Testis (tissue), 2 donors: ENCODE measurements around the gene CLPX.

Source experiments
- POLR2A ChIP-seq: fragments of 450-650 bp; IDR thresholded peaks from one replicate; pipeline ENCODE4 v1.6.1; 2017; ENCODE audit warnings: antibody characterized with exemption, mild to moderate bottlenecking, moderate library complexity
- TF ChIP-seq, protein P1 (sequence below), 3 experiments: fragments of 450-650 bp in 2 of 3; fragments of 200-600 bp in 1 of 3; sonication (generic) in 1 of 3; IDR thresholded peaks; one replicate each; pipeline ENCODE4 v1.5.1; 2016 to 2019; ENCODE audit warnings: antibody characterized with exemption in 3 of 3, mild to moderate bottlenecking in 2 of 3, moderate library complexity in 1 of 3

DNA sequence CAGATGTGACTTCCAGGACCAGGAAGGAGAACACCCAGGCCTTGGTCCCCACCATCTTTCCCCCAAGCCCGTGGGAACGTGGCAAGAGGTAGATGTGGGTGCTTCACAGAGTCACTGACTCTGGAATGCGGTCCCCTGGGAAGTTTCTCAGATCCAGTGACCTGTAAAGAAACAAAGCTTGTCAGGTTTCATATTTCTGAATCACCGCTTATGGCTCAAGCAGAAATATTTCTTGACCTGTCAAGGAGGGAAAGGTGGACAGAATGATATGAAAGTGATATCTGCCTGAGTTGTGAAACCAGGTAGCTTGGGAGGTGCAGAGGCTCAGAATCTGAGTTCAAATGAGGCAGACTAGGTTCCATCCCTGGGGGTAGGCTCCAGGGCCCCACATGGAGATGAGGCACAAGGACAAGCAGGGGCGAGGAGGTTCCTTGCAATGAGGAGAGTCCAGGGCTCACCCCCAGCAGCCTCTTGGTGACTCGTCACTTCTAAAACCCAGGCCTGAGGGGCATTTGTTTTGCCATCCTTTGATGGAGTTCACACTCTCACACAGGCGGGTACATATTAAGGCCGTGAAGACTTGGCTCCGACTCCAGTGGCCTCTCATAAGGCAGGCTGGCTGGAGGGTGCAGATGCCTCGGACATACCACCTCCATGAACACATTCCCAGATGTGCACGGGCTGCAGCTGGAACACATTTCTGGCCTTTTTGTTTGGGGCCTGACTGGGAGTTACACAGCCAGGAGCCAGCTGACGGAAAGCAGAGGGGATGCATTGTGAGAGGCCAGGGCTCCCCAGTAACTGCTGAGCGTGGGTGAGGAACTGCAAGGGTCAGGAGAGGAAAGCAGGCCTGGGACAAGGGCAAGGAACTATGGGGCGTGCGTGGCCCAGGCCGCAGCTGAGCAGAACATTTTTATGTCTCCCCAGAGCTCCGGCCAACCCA is 24.8 kb upstream of the CLPX start:
- TF ChIP-seq, protein P1, sequence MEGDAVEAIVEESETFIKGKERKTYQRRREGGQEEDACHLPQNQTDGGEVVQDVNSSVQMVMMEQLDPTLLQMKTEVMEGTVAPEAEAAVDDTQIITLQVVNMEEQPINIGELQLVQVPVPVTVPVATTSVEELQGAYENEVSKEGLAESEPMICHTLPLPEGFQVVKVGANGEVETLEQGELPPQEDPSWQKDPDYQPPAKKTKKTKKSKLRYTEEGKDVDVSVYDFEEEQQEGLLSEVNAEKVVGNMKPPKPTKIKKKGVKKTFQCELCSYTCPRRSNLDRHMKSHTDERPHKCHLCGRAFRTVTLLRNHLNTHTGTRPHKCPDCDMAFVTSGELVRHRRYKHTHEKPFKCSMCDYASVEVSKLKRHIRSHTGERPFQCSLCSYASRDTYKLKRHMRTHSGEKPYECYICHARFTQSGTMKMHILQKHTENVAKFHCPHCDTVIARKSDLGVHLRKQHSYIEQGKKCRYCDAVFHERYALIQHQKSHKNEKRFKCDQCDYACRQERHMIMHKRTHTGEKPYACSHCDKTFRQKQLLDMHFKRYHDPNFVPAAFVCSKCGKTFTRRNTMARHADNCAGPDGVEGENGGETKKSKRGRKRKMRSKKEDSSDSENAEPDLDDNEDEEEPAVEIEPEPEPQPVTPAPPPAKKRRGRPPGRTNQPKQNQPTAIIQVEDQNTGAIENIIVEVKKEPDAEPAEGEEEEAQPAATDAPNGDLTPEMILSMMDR (IDR thresholded peaks at IDR 0.05) = no peak
- no peak for TF ChIP-seq POLR2A
